GM19467 (cell line): ENCODE results near the gene HRH1.

ENCODE experiments used
- ATAC-seq: cut with Tn5 transposase; IDR thresholded peaks from one replicate; pipeline ENCODE4 v1.9.1; 2021; ENCODE audit warnings: mild to moderate bottlenecking, moderate library complexity; ENCODE audit not compliant: unreplicated experiment

HRH1 gene

DNA sequence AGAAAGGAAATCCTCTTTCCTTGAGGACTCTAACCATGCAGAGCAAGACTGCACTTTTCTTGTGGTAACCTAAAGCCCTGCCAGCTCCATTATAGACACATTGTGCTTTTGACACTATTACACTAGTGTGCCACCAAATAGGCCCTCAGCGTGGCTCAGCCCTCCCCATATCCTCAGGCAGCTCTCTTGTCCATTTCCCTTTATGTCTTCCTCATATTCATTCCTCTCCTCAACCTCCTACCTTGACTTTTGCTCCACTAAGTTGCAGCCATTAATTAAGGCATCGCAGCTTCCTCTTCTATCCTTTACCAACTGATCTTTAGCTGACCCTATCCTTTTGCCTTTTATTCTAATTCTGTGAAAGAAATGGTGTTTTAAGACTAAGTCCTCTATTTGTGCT lies 121.6 kb downstream of the HRH1 start:
- no peak for ATAC-seq

DNA sequence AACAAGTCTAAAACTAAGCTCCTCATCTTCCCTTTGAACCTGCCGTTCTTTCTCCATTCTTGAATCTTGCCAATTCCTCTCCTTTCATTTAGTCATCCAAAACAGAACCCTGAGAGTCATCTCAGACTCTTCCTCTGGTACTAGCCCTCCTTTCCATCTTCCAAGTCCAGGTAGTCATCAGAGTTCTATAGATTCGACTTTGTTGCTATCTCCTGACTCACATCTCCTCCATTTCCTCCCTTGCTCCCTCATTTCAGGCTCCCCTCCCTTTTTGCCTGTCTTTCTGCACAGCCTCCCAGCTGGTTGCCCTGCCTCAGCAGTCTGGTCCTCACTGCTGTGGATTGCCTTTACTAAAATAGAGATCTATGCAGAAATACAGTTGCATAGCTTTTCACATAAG lies 122.6 kb downstream of the HRH1 start:
- ATAC-seq = no peak

DNA sequence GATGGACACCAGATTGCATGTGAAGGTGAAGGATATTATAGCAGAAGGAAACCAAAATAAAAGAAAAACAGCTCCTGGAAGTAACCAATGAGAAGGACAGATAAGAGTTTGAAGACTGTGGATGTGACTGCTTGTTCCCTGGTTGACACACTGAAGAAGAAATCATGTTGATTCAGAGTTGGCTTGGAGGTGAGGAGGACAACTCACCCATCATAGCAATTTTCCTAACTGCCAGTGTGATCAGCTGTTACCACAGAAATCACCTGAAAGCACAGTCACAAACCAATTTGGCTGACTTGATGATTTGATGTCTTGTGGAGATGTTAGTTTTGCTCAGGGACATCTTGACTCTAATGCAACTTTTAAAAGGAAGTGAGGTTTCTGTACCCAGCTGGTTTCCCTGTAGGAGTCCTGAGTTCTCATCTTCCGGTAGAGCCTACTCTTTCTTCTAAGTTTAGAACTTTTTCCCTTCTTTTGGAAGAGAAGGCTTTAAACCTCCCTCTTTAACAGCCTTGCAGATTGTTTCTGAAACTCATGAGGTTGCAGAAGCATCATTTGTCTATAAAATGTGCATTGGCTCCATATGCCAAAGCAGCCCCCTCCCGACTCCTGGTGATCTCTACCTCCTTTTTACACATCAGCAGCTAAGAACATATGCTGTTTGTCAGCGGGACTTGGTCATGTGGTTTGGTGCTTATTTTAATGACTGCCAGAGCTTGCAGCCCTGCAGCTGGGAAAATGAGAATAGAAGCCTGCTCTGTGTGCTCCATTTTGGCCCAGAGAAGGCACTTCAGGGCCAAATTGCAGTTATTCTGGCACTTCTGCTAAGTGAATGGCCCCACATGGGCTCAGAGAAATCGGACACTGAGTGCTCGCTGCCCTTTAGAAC lies 128.2 kb downstream of the HRH1 start:
- ATAC-seq = no peak

DNA sequence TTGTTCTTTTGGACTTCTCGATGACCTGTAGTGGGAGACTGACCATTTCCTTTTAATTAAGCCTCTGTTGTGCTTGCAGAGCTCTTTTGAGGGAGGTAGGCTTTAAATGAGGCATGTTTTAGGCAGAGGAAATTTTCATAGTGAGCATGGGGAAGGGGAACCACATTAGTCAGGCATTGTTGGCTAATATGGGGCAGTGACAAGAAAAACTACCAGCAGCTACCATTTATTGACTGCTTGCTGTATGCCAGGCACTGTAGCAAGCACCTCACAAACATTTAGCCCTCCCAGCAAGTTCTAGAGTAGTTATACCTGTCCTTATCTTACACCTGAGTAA lies 128.8 kb downstream of the HRH1 start:
- ATAC-seq = no peak

DNA sequence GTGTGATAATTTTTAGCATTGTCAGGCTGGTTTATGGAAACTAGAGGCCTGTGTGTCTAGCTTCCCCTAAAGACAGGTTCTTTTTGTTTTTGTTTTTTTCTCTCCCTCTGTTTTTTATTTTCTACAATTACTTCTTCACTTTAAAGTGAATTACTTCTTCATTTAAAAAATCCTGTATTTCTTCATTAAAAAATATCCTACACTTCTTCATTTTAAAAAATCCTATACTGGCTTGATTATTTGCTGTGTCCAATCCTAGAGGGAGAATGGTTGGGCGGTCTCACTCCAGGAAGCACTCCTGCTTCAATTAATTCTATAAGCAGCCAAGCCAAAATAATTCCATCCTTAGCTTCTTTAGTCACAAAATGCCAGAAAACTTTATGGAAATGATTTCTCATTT lies 129.7 kb downstream of the HRH1 start:
- no peak for ATAC-seq

DNA sequence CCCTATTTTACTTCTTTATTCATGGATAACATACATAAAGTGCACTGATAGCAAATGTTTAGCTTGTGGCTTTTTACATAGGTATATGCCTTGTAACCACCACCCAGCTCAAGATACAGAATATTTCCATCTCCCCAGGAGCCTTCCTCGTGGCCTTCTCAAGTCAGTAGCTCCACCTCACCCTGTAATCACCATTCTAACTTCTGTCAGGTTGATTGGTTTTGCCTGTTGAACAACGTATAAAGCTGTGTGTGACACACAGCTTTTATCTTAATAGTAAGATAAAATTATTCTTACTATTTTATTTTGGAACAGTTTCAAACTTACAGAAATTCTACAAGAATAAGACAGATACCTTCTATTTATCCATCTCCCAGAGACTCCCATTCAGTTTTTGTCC lies 131.2 kb downstream of the HRH1 start:
- no peak for ATAC-seq

DNA sequence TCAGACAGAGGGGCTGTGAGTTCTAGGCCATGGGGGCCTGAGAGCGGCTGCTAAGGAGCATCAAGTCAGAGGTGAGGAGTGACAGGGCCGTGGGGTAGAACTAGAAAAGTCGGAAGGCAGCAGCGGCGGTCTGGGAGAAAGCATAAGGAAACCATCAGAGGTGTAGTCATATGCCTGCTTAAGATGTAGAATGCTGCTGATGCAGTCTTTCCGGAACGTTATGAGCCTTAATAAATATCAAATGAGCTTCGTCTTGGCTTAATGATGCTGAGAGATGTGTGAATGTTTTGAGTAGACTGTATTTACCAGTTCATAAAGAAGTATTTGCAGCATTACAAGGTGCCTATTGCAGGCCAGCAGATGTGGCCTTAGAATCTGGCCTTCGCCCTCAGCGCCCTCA lies 133.1 kb downstream of the HRH1 start:
- no peak for ATAC-seq

DNA sequence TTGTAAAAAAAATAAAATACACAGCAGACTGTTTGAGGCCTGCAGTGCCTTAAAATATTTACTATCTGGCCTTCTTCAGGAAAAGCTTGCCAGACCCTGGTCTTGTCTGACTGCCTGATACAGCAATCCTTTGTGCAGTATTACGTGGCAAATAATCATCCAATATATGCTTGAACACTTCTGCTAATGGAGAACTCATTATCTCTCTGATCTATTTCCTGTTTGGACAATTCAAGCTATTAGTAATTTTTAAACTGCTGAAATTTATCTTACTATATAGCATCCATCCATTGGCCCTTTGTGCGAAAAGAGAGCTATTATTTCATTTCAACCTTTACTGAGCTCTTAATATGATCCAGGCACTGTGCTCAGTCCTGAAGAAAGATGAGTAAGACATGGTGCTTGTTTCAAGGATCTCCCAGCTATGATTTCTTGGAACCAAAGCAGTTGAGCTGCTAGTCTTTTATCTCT lies 133.8 kb downstream of the HRH1 start:
- no peak for ATAC-seq

DNA sequence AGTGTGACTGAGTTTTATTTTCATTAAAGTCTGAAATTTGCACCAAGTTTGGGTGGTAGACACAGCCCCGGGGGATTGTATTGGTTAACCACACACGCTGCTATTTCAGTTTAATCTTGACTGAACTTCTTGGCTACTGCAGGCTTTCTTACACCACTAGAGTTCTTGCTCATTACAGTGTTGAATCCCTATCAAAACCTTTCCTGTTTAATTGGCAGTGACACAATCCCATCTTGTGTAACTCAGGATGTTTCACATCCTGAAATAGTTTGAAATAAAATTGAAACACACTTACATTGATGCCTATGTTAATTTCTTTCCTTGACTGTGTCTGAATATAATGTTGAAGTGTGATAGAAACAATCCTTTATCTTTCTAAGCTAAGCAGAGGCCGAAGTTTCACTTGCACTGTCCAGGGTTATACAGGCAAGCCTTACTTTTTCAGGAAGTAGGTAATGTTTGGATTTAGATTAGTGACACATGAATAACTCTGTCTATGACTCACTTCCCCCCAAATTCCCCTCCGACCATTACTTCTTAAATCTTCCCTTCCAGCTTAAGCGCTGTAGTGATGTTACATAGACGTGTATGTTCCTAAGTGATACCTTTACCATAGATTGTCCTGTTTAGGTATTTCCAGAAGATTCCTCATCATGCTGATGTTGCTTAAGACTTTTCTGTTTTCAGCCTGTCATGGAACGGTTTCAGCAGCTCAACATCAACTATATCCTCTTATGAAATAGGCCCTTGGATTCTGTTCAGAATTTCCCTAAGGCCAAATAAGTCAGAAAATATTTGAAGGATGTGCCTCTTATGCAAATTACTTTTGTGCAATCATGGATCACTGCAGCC lies 134.7 kb downstream of the HRH1 start:
- ATAC-seq = peak; percentile 58

DNA sequence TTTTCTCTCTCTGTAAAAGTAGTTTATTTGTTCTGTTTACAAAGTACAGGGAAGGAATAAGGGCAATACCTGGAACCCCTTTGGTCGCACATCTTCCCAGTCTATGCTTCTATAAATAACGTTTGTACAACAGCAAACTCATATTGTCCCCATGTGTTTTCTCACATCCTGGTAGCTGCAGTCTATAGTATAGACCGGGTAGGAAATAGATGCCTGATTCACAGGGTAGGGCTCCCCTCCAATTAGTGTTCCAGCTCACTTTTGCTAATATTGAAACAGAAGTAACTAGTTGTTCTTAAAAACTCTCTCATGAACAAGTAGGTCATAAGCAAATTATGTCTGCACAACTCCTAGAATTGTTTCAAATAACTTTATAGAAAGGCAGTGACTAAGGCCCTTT lies 135.6 kb downstream of the HRH1 start:
- no peak for ATAC-seq

DNA sequence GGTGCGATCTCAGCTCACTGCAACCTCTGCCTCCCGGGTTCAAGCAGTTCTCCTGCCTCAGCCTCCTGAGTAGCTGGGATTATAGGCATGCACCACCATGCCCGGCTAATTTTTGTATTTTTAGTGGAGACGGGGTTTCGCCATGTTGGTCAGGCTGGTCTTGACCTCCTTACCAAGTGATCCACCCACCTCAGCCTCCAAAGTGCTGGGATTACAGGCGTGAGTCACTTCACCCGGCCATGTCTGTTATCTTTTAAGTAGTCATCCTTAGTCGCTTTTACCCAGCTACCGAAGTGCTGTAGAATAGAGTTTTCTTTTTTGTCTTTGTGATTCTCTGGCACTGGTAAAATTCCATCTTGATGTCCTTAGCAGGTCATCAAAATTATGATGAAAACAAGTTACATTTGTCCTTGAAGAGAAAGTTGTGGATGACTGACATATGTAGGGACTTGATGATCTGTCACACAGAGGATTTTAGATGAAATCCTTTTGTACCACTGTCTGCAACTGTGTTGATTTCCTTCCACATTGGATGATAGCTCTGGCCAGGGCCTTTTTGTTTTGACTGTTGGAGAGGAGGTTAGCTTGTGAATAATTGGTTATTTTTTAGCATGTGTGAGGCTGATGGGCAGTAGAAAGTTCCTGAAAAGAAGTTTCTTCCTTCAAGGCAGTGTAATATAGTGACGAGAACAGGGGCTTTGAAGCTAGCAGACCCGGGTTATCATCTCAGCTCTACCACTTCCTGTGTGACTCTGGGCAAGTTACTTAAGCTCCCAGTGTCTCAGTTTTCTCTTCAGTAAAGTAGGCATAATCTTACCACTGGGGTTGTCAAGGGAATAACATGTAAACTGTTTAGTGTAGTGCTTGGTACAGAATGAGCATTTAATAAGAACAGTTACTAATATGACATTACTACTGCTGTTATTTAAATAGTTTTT lies 136.7 kb downstream of the HRH1 start:
- no peak for ATAC-seq

DNA sequence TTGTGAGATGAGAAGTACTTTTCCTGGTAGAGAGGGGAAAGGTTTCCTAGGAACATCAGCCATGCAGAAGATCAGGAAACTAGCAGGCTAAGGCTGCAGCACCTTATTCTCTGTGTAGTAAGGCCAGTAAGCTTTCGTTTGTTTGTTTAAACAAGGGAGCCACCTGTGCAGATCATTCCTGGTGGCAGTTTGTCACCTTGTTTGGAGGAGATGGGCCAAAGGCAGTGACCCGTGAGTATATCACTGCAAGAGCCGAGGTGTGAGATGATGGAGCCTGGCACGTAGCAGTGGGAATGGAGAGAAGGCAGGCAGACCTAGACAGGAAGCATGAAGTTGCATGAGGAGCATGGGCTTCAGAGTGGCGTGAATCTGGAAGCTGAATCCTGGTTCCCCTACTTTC lies 137.5 kb downstream of the HRH1 start:
- no peak for ATAC-seq

DNA sequence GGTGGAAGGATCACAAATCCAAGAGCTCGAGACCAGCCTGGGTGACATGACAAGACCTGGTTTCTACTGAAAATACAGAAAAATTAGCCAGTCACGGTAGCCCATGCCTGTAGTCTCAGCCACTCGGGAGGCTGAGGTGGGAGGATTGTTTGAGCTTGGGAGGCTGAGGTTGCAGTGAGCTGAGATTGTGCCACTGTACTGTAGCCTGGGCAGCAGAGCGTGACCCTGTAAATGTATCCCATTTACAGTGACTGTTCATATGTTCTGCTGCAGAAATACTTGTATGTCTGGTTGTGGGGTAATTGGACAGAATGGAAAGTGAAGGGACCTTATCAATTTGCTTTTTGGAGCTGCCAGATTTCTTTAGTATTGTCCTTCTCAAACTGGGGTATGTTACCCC lies 142.8 kb downstream of the HRH1 start:
- ATAC-seq = no peak

DNA sequence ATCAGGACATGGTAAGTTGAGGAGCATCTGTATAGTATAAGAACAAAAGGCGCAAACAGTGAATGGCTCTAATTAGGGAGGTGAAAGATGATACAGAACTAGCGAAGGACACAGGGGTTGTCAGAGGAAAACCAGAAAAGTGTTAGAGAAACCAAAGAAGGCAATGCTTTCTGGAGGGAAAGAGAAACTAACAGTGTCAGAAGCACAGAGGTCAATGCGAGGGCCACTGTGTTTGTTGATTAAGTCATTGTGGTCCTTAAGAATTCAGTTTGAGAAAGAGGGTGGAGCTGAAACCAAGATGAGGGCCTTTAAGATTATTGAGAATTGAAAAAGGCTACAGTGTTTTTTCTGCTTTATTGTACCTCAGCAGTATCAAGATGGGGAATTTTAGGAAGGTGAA lies 146.7 kb downstream of the HRH1 start:
- ATAC-seq = peak; percentile 64

DNA sequence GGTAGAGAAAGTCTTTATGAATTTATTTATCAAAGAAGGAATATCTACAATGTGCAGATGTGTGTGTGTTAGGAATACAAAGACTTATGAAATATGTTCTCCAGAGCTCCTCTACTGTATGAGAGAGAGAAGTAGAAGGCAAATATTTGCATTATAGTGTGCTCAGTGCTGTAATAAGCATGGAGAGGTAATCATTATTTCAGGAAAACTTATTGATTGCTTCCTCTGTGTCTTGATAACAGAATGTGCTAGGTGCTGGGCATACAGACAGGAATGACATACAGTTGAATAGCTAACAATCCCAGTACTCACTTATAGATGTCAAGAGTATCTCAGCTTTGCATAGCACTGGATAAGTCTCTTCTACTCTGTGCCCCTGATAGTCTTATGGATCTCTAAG lies 148.2 kb downstream of the HRH1 start:
- no peak for ATAC-seq

DNA sequence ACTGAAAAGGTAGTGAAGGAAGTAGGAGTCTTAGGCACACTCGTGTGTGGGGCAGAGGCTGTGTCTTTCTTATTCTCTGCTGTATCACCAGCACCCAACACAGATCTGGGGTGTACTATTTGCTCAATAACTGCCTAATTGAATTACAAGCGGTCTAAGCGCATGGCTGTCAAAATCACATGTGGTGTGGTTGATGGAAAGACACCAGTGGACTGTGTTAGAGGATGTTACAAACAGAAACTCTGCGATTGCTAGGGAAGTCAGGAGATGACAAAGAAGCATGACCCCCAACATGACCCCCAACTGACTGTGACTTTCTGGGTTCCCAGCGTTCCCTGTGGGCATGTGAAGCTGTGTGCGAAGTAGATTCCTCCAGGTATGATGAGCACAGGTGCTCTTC lies 149.9 kb downstream of the HRH1 start:
- no peak for ATAC-seq

DNA sequence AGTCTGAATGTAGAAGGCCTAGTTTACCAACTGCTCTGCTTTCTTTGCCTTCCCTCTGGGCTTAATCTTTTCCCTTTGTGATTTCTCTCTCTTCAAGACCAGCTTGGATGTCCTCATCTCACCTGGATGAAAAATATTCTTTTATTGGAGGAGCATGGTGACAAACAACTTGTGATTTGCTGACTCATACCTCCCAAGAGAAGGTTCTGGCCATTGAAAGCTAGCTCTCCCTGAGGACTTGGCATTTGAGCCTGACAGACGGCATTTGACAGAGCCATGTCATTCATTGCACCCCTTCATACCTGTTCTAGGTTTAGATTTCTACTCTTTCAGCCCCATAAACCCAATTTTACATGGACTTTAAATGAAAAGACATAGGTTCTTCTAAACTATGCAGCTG lies 151.2 kb downstream of the HRH1 start:
- ATAC-seq = no peak

DNA sequence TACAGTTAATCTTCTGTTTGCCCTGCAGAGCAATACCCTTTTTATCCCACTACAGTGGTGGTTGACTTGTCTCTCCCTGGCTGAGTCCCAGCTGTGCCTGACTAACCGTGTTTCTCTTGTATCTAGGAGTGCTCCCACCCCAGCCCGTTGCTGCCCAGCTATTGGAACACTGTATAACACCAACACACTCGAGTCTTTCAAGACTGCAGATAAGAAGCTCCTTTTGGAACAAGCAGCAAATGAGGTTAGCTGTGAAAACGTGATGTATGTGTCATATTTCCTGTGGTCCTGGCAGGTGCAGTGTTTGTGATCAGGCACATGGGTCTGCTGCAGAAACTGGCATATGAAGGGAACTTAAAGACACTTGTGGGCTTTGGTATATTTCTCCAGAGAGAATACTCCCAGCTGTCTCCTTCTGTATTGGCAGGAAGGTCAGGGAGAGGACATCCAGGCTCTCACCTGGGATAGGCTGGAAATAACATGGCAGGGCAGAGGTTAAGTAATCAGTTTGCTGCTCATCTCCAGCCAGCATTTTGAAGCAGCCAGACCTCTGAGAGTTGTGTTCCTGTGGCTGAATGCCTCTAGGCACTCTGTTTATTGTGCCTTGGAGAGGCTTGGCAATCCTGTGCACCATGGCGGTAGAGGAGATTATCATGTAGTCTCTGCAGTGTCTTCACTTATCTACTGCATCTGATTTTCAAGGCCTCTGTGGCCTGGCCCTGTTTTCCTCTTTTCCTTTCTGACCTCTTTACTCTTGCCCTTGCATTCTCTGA lies 152.7 kb downstream of the HRH1 start:
- ATAC-seq = no peak

DNA sequence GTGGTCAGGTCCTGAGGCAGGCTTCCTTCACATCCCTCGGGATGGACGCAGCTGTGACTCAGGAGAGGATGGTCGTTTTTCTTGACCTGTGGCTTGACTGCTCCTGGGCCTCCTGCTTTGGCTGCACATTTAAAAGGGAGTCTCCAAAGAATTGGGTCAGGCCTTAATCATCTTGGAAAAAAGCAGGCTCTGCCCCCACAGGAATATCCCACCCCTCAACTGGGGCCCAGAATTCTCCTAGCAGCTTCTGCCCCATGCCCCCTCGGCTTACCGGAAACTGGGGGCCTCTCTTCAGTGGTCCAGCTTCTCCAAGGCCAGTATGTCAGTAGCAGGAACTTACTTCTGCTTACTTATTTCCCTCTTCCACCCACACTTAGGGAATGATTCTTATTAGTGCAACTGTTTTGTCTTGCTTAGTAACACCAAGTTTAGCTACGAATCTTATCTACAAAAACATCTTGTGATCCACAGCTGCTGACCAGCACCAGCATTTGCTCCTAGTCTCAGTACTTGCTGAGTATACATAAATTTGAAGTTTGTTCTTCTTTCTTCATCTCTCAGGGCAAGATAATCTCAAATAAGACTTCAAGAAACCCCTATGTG lies 153.6 kb downstream of the HRH1 start:
- no peak for ATAC-seq

DNA sequence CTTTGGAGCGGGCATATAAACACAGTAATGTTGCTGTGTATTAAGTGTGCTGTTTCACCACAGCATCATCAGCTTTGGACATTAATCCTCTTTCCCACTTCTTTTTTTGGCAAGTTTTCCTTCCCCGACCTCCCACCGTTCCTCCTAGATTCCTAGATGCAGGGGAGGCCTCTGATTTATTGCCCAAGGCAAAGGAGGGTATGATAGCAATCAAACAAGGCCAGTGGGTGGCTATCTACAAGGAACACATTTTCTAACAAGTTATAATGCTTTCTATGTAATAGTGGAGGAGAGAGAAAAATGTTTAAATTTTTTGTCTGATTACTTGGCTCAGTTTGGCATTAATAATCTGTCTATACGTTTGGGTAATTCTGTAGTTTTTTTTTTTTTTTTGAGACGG lies 156.0 kb downstream of the HRH1 start:
- no peak for ATAC-seq
